Osteocyte (in vitro differentiated cells): ENCODE measurements around the gene SAP30. TPM values are rescaled to one million over a fixed set of nuclear protein-coding genes. Genes with fewer than 3 reads are reported as not detected.

Source experiments
- DNase-seq: peaks from one replicate; pipeline ENCODE4 v3.0.0; 2021; ENCODE audit warnings: mixed read lengths; ENCODE audit not compliant: unreplicated experiment; ENCODE audit errors: extremely low spot score
- H3K27ac Mint-ChIP-seq: one replicate; pipeline ENCODE4 v1.8.0; 2021; ENCODE audit warnings: mild to moderate bottlenecking, mixed read lengths; ENCODE audit not compliant: unreplicated experiment
- H3K27me3 Mint-ChIP-seq: one replicate; pipeline ENCODE4 v1.8.0; 2021; ENCODE audit warnings: mixed read lengths; ENCODE audit not compliant: unreplicated experiment
- H3K36me3 Mint-ChIP-seq: one replicate; pipeline ENCODE4 v1.8.0; 2021; ENCODE audit warnings: mixed read lengths; ENCODE audit not compliant: unreplicated experiment
- H3K4me1 Mint-ChIP-seq: one replicate; pipeline ENCODE4 v1.8.0; 2021; ENCODE audit warnings: mixed read lengths; ENCODE audit not compliant: unreplicated experiment
- H3K4me3 Mint-ChIP-seq: one replicate; pipeline ENCODE4 v1.8.0; 2021; ENCODE audit warnings: mild to moderate bottlenecking, moderate library complexity, mixed read lengths; ENCODE audit not compliant: unreplicated experiment
- H3K9me3 Mint-ChIP-seq: one replicate; pipeline ENCODE4 v1.8.0; 2021; ENCODE audit warnings: mixed read lengths; ENCODE audit not compliant: unreplicated experiment
- CTCF ChIP-seq: fragments of 200-600 bp; sonication (generic); IDR thresholded peaks from 2 replicates; pipeline ENCODE4 v1.5.0; 2021; ENCODE audit warnings: antibody characterized with exemption, mild to moderate bottlenecking, moderate library complexity
- total RNA-seq: library from RNA; stranded (reverse); gene quantifications from 2 replicates; pipeline ENCODE4 v1.2.1, GENCODE V29; 2021

The SAP30 gene
- total RNA-seq, 1 donor from 2014 or later: 22.8 TPM

- Mint-ChIP-seq H3K4me3 (peak overlapping the region; percentile 92), H3K9me3 (no peaks in the 10 kb centered on the region), H3K27me3 (no peaks in the 10 kb centered on the region), H3K36me3 (peaks cover 19% of the 10 kb centered on the region), H3K27ac (peak overlapping the region; percentile 94), H3K4me1 (peaks cover 42% of the 10 kb centered on the region)
- no peak for TF ChIP-seq CTCF
- DNase-seq: no peak
Measured at GRCh38 chr4:173332021-173332487, 38.7 kb upstream of the SAP30 start.

- Mint-ChIP-seq H3K4me1 (peaks cover 45% of the 10 kb centered on the region), H3K9me3 (no peaks in the 10 kb centered on the region), H3K27me3 (no peaks in the 10 kb centered on the region), H3K4me3 (peak overlapping the region; percentile 92), H3K27ac (peak overlapping the region; percentile 94), H3K36me3 (peaks cover 19% of the 10 kb centered on the region)
- no peak for DNase-seq
- TF ChIP-seq CTCF: no peak
Measured at GRCh38 chr4:173332963-173333657, 37.6 kb upstream of the SAP30 start.

- Mint-ChIP-seq H3K36me3 (peaks cover 19% of the 10 kb centered on the region), H3K4me1 (peaks cover 45% of the 10 kb centered on the region), H3K27me3 (no peaks in the 10 kb centered on the region), H3K9me3 (no peaks in the 10 kb centered on the region), H3K4me3 (peak overlapping the region; percentile 92), H3K27ac (peak overlapping the region; percentile 100)
- DNase-seq: peak; percentile 89
- TF ChIP-seq CTCF: no peak
Measured at GRCh38 chr4:173333658-173334084, 37.1 kb upstream of the SAP30 start.

- Mint-ChIP-seq H3K36me3 (peaks cover 16% of the 10 kb centered on the region), H3K9me3 (no peaks in the 10 kb centered on the region), H3K4me1 (peaks cover 45% of the 10 kb centered on the region), H3K27ac (peak within 1 kb of the TSS; percentile 100), H3K27me3 (no peaks in the 10 kb centered on the region), H3K4me3 (peak within 1 kb of the TSS; percentile 92)
- DNase-seq: peak; percentile 100
- TF ChIP-seq CTCF: no peak
Measured at GRCh38 chr4:173334085-173334890, 36.5 kb upstream of the SAP30 start, which contains the start of gene HMGB2. HMGB2 (minus strand) TSS chr4:173334358; CDS start chr4:173333649, 709 bp downstream.
